ENCODE measurements around the gene THSD4. TPM values are rescaled to one million over a fixed set of nuclear protein-coding genes. Genes with fewer than 3 reads are reported as not detected.

Gene THSD4
- total and polyA plus RNA-seq, 2 of the 4 experiments (the other 2 are of a cell fraction): 25.5 to 31.1 TPM

- dilution Hi-C loops (cut with HindIII; ENCODE audit: low sequenced_read_pairs, unreplicated experiment) (no loop called here), in situ Hi-C loops (cut with MboI; ENCODE audit: low sequenced_read_pairs) (no loop called here), intact Hi-C loops (cut with micrococcal nuclease) (no loop called here)
- H3K4me3 ChIP-seq (ENCODE audit: insufficient read depth, low read depth, low read length): no peak overlapping the region
- H3K4me2 ChIP-seq (ENCODE audit: low read depth, low read length): 0 out of 2 replicates have a peak overlapping the region, but pooled peaks have one; percentile 17
- no peaks in the 10 kb centered on the region for H3K36me3 ChIP-seq (ENCODE audit: control insufficient read depth, insufficient read depth, low read length)
- peak overlapping the region; percentile 69; the same call in 2 of the 3 replicates for H2BK15ac ChIP-seq (ENCODE audit: low read depth, low read length)
- no peak for TF ChIP-seq RCOR1 (IDR thresholded peaks at IDR 0.05; ENCODE audit: insufficient replicate concordance, low read length)
- TF ChIP-seq MXI1 (IDR thresholded peaks at IDR 0.05; ENCODE audit: borderline replicate concordance, low read depth, low read length): no peak
- TF ChIP-seq MAZ (IDR thresholded peaks at IDR 0.05; ENCODE audit: borderline replicate concordance, low read depth, low read length): no peak
- TF ChIP-seq, protein P1, sequence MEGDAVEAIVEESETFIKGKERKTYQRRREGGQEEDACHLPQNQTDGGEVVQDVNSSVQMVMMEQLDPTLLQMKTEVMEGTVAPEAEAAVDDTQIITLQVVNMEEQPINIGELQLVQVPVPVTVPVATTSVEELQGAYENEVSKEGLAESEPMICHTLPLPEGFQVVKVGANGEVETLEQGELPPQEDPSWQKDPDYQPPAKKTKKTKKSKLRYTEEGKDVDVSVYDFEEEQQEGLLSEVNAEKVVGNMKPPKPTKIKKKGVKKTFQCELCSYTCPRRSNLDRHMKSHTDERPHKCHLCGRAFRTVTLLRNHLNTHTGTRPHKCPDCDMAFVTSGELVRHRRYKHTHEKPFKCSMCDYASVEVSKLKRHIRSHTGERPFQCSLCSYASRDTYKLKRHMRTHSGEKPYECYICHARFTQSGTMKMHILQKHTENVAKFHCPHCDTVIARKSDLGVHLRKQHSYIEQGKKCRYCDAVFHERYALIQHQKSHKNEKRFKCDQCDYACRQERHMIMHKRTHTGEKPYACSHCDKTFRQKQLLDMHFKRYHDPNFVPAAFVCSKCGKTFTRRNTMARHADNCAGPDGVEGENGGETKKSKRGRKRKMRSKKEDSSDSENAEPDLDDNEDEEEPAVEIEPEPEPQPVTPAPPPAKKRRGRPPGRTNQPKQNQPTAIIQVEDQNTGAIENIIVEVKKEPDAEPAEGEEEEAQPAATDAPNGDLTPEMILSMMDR (conservative IDR thresholded peaks at IDR 0.05; ENCODE audit: low read depth, low read length): no peak
- no peak for TF ChIP-seq FOS (IDR thresholded peaks at IDR 0.05; ENCODE audit: low read depth, low read length)
- TF ChIP-seq SMC3 (IDR thresholded peaks at IDR 0.05; ENCODE audit: low read depth, low read length): no peak
- TF ChIP-seq BHLHE40 (IDR thresholded peaks at IDR 0.05; ENCODE audit: low read depth, low read length): no peak
- TF ChIP-seq POLR2A (IDR thresholded peaks at IDR 0.05; ENCODE audit: low read depth, low read length): no peak
- H3K27me3 ChIP-seq (ENCODE audit: control insufficient read depth, insufficient read depth, low read length): no peaks in the 10 kb centered on the region
- H4K20me1 ChIP-seq (ENCODE audit: insufficient read depth, low read length): no peaks in the 10 kb centered on the region
- peak overlapping the region; percentile 84 for H4K91ac ChIP-seq (ENCODE audit: insufficient read depth, low read depth, low read length)
- H3K9me1 ChIP-seq (ENCODE audit: insufficient read depth, low read length): peaks cover 32% of the 10 kb centered on the region
- peak overlapping the region; percentile 19; the same call in 1 of the 2 replicates for H3K9ac ChIP-seq (ENCODE audit: low read depth, low read length)
- peak overlapping the region; percentile 89 for H2BK120ac ChIP-seq (ENCODE audit: low read depth, low read length)
- H3K27ac ChIP-seq (ENCODE audit: insufficient read depth, low read length): peak overlapping the region; percentile 75; the same call in 1 of the 2 replicates
- H3K23ac ChIP-seq (ENCODE audit: low read depth, low read length): peak overlapping the region; percentile 54
- peak overlapping the region; percentile 90 for H3K14ac ChIP-seq (replicated peaks; ENCODE audit: low read depth, low read length)
- H2BK20ac ChIP-seq (ENCODE audit: low read depth, low read length): peak overlapping the region; percentile 80
- H3K4me1 ChIP-seq (ENCODE audit: control insufficient read depth, insufficient read depth, low read length): peaks cover 17% of the 10 kb centered on the region
- no TSS peak for BruUV-seq (replicated peaks)
- no peak for DNase-seq
- peaks cover 3 to 34% of the 10 kb centered on the region in 2 experiments; a peak in 3 of 4 replicates for H3K79me1 ChIP-seq (ENCODE audit: low read depth in 1 of 2, low read length in 2 of 2)
- H2BK5ac ChIP-seq (ENCODE audit: low read depth, low read length, poor library complexity, severe bottlenecking): peak overlapping the region; percentile 77
- H3K18ac ChIP-seq (ENCODE audit: low read depth, low read length): peak overlapping the region; percentile 97
- ChIA-PET POLR2A (ENCODE audit: unreplicated experiment) (no interaction called here), CTCF (interaction anchor here (0.6 kb wide), 1 partner anchor 344 kb away, joined by 4 read pairs; no protein-coding TSS in a partner anchor)
- peak overlapping the region; percentile 98 for H4K5ac ChIP-seq (ENCODE audit: low read depth, low read length)
- H2AK9ac ChIP-seq (replicated peaks; ENCODE audit: low read depth, low read length, poor library complexity): no peak overlapping the region
- peak overlapping the region; percentile 86 for H3K4ac ChIP-seq (ENCODE audit: low read depth, low read length)
- no peaks in the 10 kb centered on the region for H3K9me3 ChIP-seq (ENCODE audit: control insufficient read depth, insufficient read depth, low read length)
- peak overlapping the region; percentile 70 to 81 for H4K8ac ChIP-seq (ENCODE audit: low read depth in 2 of 2, low read length in 2 of 2)
- no CpG with 5 or more reads among the region's 1 CpG for WGBS, 2 experiments (ENCODE audit: extremely low coverage in 2 of 2, insufficient read length in 1 of 2)
- peak overlapping the region; percentile 72; the same call in 1 of the 2 replicates for H2AK5ac ChIP-seq (ENCODE audit: low read depth, low read length)
- H2AFZ ChIP-seq (replicated peaks; ENCODE audit: low read length, poor library complexity): no peak overlapping the region
- 0 out of 2 replicates have a peak, but pooled peaks have one; percentile 4 for ATAC-seq (ENCODE audit: low read depth)
- H3K56ac ChIP-seq (ENCODE audit: extremely low read depth, insufficient read depth, low read length): peak overlapping the region; percentile 58
Measured at GRCh38 chr15:71373917-71374316, 258.6 kb downstream of the THSD4 start.

Data from IMR-90 (cell line).